ENCODE measurements around the gene CTIF. TPM values are rescaled to one million over a fixed set of nuclear protein-coding genes. Genes with fewer than 3 reads are reported as not detected.
A peak's percentile ranks its signal among the peaks of the same experiment; 100 is the strongest.

The CTIF gene
- total RNA-seq, 1 donor from 2014 or later: 72.4 TPM

GRCh38 chr18:48891721-48892120, 352.9 kb downstream of the CTIF start:
- TF ChIP-seq CTCF (IDR thresholded peaks at IDR 0.05): no peak
- no peak overlapping the region for H3K27ac ChIP-seq
- DNase-seq: no peak
- H3K27me3 ChIP-seq: no peaks in the 10 kb centered on the region
- no peak overlapping the region for H3K4me3 ChIP-seq
- H3K36me3 ChIP-seq: no peaks in the 10 kb centered on the region
- H3K9me3 ChIP-seq: no peaks in the 10 kb centered on the region
- intact Hi-C loops (cut with DNase I): no loop called here
- peaks cover 5% of the 10 kb centered on the region for H3K4me1 ChIP-seq
- no peak for ATAC-seq

- intact Hi-C loops (cut with DNase I): no loop called here
- Histone ChIP-seq H3K27ac (no peak overlapping the region), H3K36me3 (no peaks in the 10 kb centered on the region), H3K27me3 (no peaks in the 10 kb centered on the region), H3K4me1 (peaks cover 8% of the 10 kb centered on the region), H3K4me3 (no peak overlapping the region), H3K9me3 (no peaks in the 10 kb centered on the region)
- TF ChIP-seq CTCF (IDR thresholded peaks at IDR 0.05): no peak
- ATAC-seq (no peak), DNase-seq (peak; percentile 59)
Observed at GRCh38 chr18:48892146-48892855, 353.5 kb downstream of the CTIF start.

- no peaks in the 10 kb centered on the region for H3K36me3 ChIP-seq
- TF ChIP-seq CTCF (IDR thresholded peaks at IDR 0.05): no peak
- no peaks in the 10 kb centered on the region for H3K9me3 ChIP-seq
- DNase-seq: no peak
- ATAC-seq: no peak
- H3K4me3 ChIP-seq: no peak overlapping the region
- no peak overlapping the region for H3K27ac ChIP-seq
- peaks cover 10% of the 10 kb centered on the region for H3K4me1 ChIP-seq
- intact Hi-C loops (cut with DNase I): no loop called here
- H3K27me3 ChIP-seq: no peaks in the 10 kb centered on the region
Observed at GRCh38 chr18:48893061-48893607, 354.3 kb downstream of the CTIF start.

- no peak overlapping the region for H3K27ac ChIP-seq
- no peaks in the 10 kb centered on the region for H3K9me3 ChIP-seq
- no peaks in the 10 kb centered on the region for H3K27me3 ChIP-seq
- no peak for TF ChIP-seq CTCF (IDR thresholded peaks at IDR 0.05)
- intact Hi-C loops (cut with DNase I): no loop called here
- DNase-seq (peak; percentile 66), ATAC-seq (peak; percentile 4)
- peaks cover 7% of the 10 kb centered on the region for H3K4me1 ChIP-seq
- no peaks in the 10 kb centered on the region for H3K36me3 ChIP-seq
- H3K4me3 ChIP-seq: no peak overlapping the region
Observed at GRCh38 chr18:48893608-48894600, 355.1 kb downstream of the CTIF start.

GRCh38 chr18:48894799-48895346, 356.0 kb downstream of the CTIF start:
- intact Hi-C loops (cut with DNase I): no loop called here
- ATAC-seq: no peak
- no peak overlapping the region for H3K27ac ChIP-seq
- no peak for TF ChIP-seq CTCF (IDR thresholded peaks at IDR 0.05)
- H3K4me3 ChIP-seq: no peak overlapping the region
- no peak for DNase-seq
- no peaks in the 10 kb centered on the region for H3K9me3 ChIP-seq
- no peaks in the 10 kb centered on the region for H3K36me3 ChIP-seq
- H3K27me3 ChIP-seq: no peaks in the 10 kb centered on the region
- peaks cover 7% of the 10 kb centered on the region for H3K4me1 ChIP-seq

All from upper lobe of right lung (tissue), 1 donor.